HEK293 (cell line): ENCODE data around the gene ZBTB5.

Experiments
- EGR2 ChIP-seq: fragments of 450-650 bp; formaldehyde crosslinking; IDR thresholded peaks from 2 replicates; pipeline ENCODE4 v1.5.1; 2016; ENCODE audit warnings: low read depth, missing biosample characterization, missing genetic modification characterization
- HOXA7 ChIP-seq: sonication (generic); formaldehyde crosslinking; IDR thresholded peaks from 2 replicates; pipeline ENCODE4 v1.8.1; 2022; ENCODE audit warnings: missing genetic modification reagents, borderline replicate concordance
- KLF10 ChIP-seq: fragments of 450-650 bp; IDR thresholded peaks from 2 replicates; pipeline ENCODE4 v1.5.1; 2018; ENCODE audit warnings: missing biosample characterization, mild to moderate bottlenecking, missing genetic modification characterization
- KLF9 ChIP-seq: fragments of 450-650 bp; formaldehyde crosslinking; IDR thresholded peaks from 2 replicates; pipeline ENCODE4 v1.5.1; 2016; ENCODE audit warnings: missing biosample characterization, missing genetic modification characterization, low read depth
- PRDM6 ChIP-seq: fragments of 450-650 bp; formaldehyde crosslinking; IDR thresholded peaks from 2 replicates; pipeline ENCODE4 v1.5.1; 2017; ENCODE audit warnings: missing biosample characterization, missing genetic modification characterization
- RBAK ChIP-seq: fragments of 450-650 bp; formaldehyde crosslinking; IDR thresholded peaks from 2 replicates; pipeline ENCODE4 v1.5.1; 2016; ENCODE audit warnings: missing biosample characterization, missing genetic modification characterization
- SP2 ChIP-seq: fragments of 450-650 bp; formaldehyde crosslinking; IDR thresholded peaks from 2 replicates; pipeline ENCODE4 v1.5.1; 2016; ENCODE audit warnings: missing biosample characterization, missing genetic modification characterization
- YY1 ChIP-seq: fragments of 450-650 bp; formaldehyde crosslinking; IDR thresholded peaks from 2 replicates; pipeline ENCODE4 v1.5.1; 2018; ENCODE audit warnings: missing biosample characterization, missing genetic modification characterization
- ZFP3 ChIP-seq: fragments of 450-650 bp; formaldehyde crosslinking; IDR thresholded peaks from 2 replicates; pipeline ENCODE4 v1.5.1; 2016; ENCODE audit warnings: low read depth, missing biosample characterization, missing genetic modification characterization
- ZFP41 ChIP-seq: fragments of 450-650 bp; formaldehyde crosslinking; IDR thresholded peaks from 2 replicates; pipeline ENCODE4 v1.5.1; 2016; ENCODE audit warnings: missing biosample characterization, missing genetic modification characterization, borderline replicate concordance
- ZNF10 ChIP-seq: fragments of 450-650 bp; formaldehyde crosslinking; IDR thresholded peaks from 2 replicates; pipeline ENCODE4 v1.5.1; 2017; ENCODE audit warnings: missing biosample characterization, missing genetic modification characterization
- ZNF121 ChIP-seq: fragments of 450-650 bp; formaldehyde crosslinking; IDR thresholded peaks from 2 replicates; pipeline ENCODE4 v1.5.1; 2016; ENCODE audit warnings: missing biosample characterization, missing genetic modification characterization
- ZNF138 ChIP-seq: fragments of 450-650 bp; formaldehyde crosslinking; IDR thresholded peaks from 2 replicates; pipeline ENCODE4 v1.5.1; 2016; ENCODE audit warnings: missing biosample characterization, missing genetic modification characterization, borderline replicate concordance
- ZNF214 ChIP-seq: fragments of 450-650 bp; formaldehyde crosslinking; IDR thresholded peaks from 2 replicates; pipeline ENCODE4 v1.5.1; 2017; ENCODE audit warnings: missing biosample characterization, mild to moderate bottlenecking, missing genetic modification characterization, borderline replicate concordance
- ZNF221 ChIP-seq: fragments of 450-650 bp; formaldehyde crosslinking; IDR thresholded peaks from 2 replicates; pipeline ENCODE4 v1.5.1; 2017; ENCODE audit warnings: missing biosample characterization, missing genetic modification characterization, borderline replicate concordance
- ZNF223 ChIP-seq: fragments of 450-650 bp; formaldehyde crosslinking; IDR thresholded peaks from 2 replicates; pipeline ENCODE4 v1.5.1; 2016; ENCODE audit warnings: missing biosample characterization, missing genetic modification characterization
- ZNF266 ChIP-seq: fragments of 450-650 bp; formaldehyde crosslinking; IDR thresholded peaks from 2 replicates; pipeline ENCODE4 v1.5.1; 2016; ENCODE audit warnings: missing biosample characterization, missing genetic modification characterization, low read depth
- ZNF37A ChIP-seq: fragments of 450-650 bp; IDR thresholded peaks from 2 replicates; pipeline ENCODE4 v1.5.1; 2018; ENCODE audit warnings: missing biosample characterization, missing genetic modification characterization
- ZNF473 ChIP-seq: fragments of 450-650 bp; formaldehyde crosslinking; IDR thresholded peaks from 2 replicates; pipeline ENCODE4 v1.5.1; 2017; ENCODE audit warnings: missing biosample characterization, missing genetic modification characterization
- ZNF48 ChIP-seq: fragments of 450-650 bp; formaldehyde crosslinking; IDR thresholded peaks from 2 replicates; pipeline ENCODE4 v1.5.1; 2016; ENCODE audit warnings: missing biosample characterization, missing genetic modification characterization
- ZNF488 ChIP-seq: fragments of 450-650 bp; formaldehyde crosslinking; IDR thresholded peaks from 2 replicates; pipeline ENCODE4 v1.5.1; 2016; ENCODE audit warnings: missing biosample characterization, missing genetic modification characterization
- ZNF501 ChIP-seq: fragments of 450-650 bp; formaldehyde crosslinking; IDR thresholded peaks from 2 replicates; pipeline ENCODE4 v1.5.1; 2016; ENCODE audit warnings: missing biosample characterization, missing genetic modification characterization
- ZNF530 ChIP-seq: fragments of 450-650 bp; formaldehyde crosslinking; IDR thresholded peaks from 2 replicates; pipeline ENCODE4 v1.5.1; 2016; ENCODE audit warnings: low read depth, missing biosample characterization, missing genetic modification characterization
- ZNF555 ChIP-seq: fragments of 450-650 bp; formaldehyde crosslinking; conservative IDR thresholded peaks from 2 replicates; pipeline ENCODE4 v1.5.1; 2017; ENCODE audit warnings: missing biosample characterization, mild to moderate bottlenecking, missing genetic modification characterization, inconsistent platforms
- ZNF558 ChIP-seq: fragments of 450-650 bp; formaldehyde crosslinking; IDR thresholded peaks from 2 replicates; pipeline ENCODE4 v1.5.1; 2016; ENCODE audit warnings: missing biosample characterization, missing genetic modification characterization
- ZNF571 ChIP-seq: fragments of 450-650 bp; formaldehyde crosslinking; IDR thresholded peaks from 2 replicates; pipeline ENCODE4 v1.5.0; 2017; ENCODE audit warnings: missing biosample characterization, missing genetic modification characterization
- ZNF580 ChIP-seq: fragments of 450-650 bp; formaldehyde crosslinking; IDR thresholded peaks from 2 replicates; pipeline ENCODE4 v1.5.1; 2016; ENCODE audit warnings: missing biosample characterization, missing genetic modification characterization
- ZNF623 ChIP-seq: fragments of 450-650 bp; formaldehyde crosslinking; IDR thresholded peaks from 2 replicates; pipeline ENCODE4 v1.5.1; 2016; ENCODE audit warnings: missing biosample characterization, missing genetic modification characterization
- ZNF624 ChIP-seq: fragments of 450-650 bp; formaldehyde crosslinking; IDR thresholded peaks from 2 replicates; pipeline ENCODE4 v1.5.1; 2017; ENCODE audit warnings: missing biosample characterization, missing genetic modification characterization
- ZNF664 ChIP-seq: fragments of 450-650 bp; formaldehyde crosslinking; IDR thresholded peaks from 2 replicates; pipeline ENCODE4 v1.5.1; 2016; ENCODE audit warnings: missing biosample characterization, missing genetic modification characterization
- ZNF777 ChIP-seq: fragments of 450-650 bp; formaldehyde crosslinking; IDR thresholded peaks from 2 replicates; pipeline ENCODE4 v1.5.1; 2017; ENCODE audit warnings: missing biosample characterization, missing genetic modification characterization, borderline replicate concordance
- ZNF785 ChIP-seq: fragments of 450-650 bp; formaldehyde crosslinking; IDR thresholded peaks from 2 replicates; pipeline ENCODE4 v1.5.1; 2016; ENCODE audit warnings: missing biosample characterization, missing genetic modification characterization
- ZNF791 ChIP-seq: fragments of 450-650 bp; formaldehyde crosslinking; IDR thresholded peaks from 2 replicates; pipeline ENCODE4 v1.5.1; 2016; ENCODE audit warnings: missing biosample characterization, missing genetic modification characterization
- ZSCAN18 ChIP-seq: fragments of 450-650 bp; formaldehyde crosslinking; IDR thresholded peaks from 2 replicates; pipeline ENCODE4 v1.5.1; 2016; ENCODE audit warnings: missing biosample characterization, missing genetic modification characterization

Gene ZBTB5

GRCh38 chr9:37464426-37465248 is 613 bp downstream of the ZBTB5 start (continued):
- TF ChIP-seq ZFP41 (tag by site-specific recombination) (no peak), ZNF664 (tag by site-specific recombination) (no peak), ZSCAN18 (tag by site-specific recombination) (no peak), ZNF530 (no peak), ZNF214 (tag by site-specific recombination) (no peak), ZNF48 (no peak), ZNF221 (tag by site-specific recombination) (no peak), ZNF624 (tag by site-specific recombination) (no peak), ZNF488 (tag by site-specific recombination) (no peak), YY1 (tag by site-specific recombination) (no peak; the same call in 1 of the 2 replicates), KLF10 (peak; percentile 66; the same call in 1 of the 2 replicates), ZNF473 (tag by site-specific recombination) (no peak), ZNF623 (tag by site-specific recombination) (no peak), ZNF571 (no peak), ZFP3 (tag by site-specific recombination) (no peak), ZNF555 (tag by site-specific recombination) (no peak), RBAK (tag by site-specific recombination) (no peak), ZNF558 (tag by site-specific recombination) (no peak), HOXA7 (CRISPR knock-in tag) (no peak), ZNF785 (no peak), ZNF777 (tag by site-specific recombination) (no peak), ZNF10 (no peak), ZNF37A (no peak), ZNF501 (tag by site-specific recombination) (no peak; the same call in 1 of the 2 replicates), KLF9 (tag by site-specific recombination) (peak; percentile 75), ZNF791 (tag by site-specific recombination) (no peak), ZNF223 (tag by site-specific recombination) (no peak), SP2 (peak; percentile 18), ZNF138 (tag by site-specific recombination) (no peak), PRDM6 (no peak), EGR2 (tag by site-specific recombination) (no peak), ZNF580 (tag by site-specific recombination) (no peak), ZNF266 (no peak), ZNF121 (no peak)
